Neural cell (in vitro differentiated cells): ENCODE data around the gene MAJIN. TPM values are rescaled to one million over a fixed set of nuclear protein-coding genes. Genes with fewer than 3 reads are reported as not detected.

Source experiments
- H2AFZ ChIP-seq: fragments of 200-600, 300-800 bp; sonication (generic), shearing (Covaris generic); 2 replicates; pipeline ENCODE4 v1.6.0; 2014; ENCODE audit warnings: low read depth, mild to moderate bottlenecking, antibody characterized with exemption, low read length, moderate library complexity
- H3F3A ChIP-seq: fragments of 200-600 bp; shearing (Covaris generic); 2 replicates; pipeline ENCODE4 v1.6.1; 2016; ENCODE audit warnings: mild to moderate bottlenecking, moderate library complexity, mixed read lengths, antibody characterized with exemption, low read length; ENCODE audit not compliant: insufficient read depth, poor library complexity, severe bottlenecking
- H3K27ac ChIP-seq: fragments of 200-600, 300-800 bp; sonication (generic), shearing (Covaris generic); 2 replicates; pipeline ENCODE4 v1.5.1; 2014; ENCODE audit warnings: mild to moderate bottlenecking, low read length, moderate library complexity
- H3K27me3 ChIP-seq: fragments of 300-800, 200-600 bp; sonication (generic), shearing (Covaris generic); 2 replicates; pipeline ENCODE4 v1.6.0; 2014; ENCODE audit warnings: mild to moderate bottlenecking, low read depth, low read length, moderate library complexity; ENCODE audit not compliant: insufficient read depth
- H3K36me3 ChIP-seq: fragments of 300-800, 200-600 bp; sonication (generic), shearing (Covaris generic); 2 replicates; pipeline ENCODE4 v1.5.1; 2014; ENCODE audit warnings: mild to moderate bottlenecking, antibody characterized with exemption, low read length, moderate library complexity; ENCODE audit not compliant: insufficient read depth
- H3K4me2 ChIP-seq: fragments of 300-800, 200-600 bp; sonication (generic), shearing (Covaris generic); 2 replicates; pipeline ENCODE4 v1.6.0; 2014; ENCODE audit warnings: mild to moderate bottlenecking, low read length
- H3K4me3 ChIP-seq: fragments of 300-800, 200-600 bp; sonication (generic), shearing (Covaris generic); 2 replicates; pipeline ENCODE4 v1.5.1; 2014; ENCODE audit warnings: mild to moderate bottlenecking, low read length, moderate library complexity
- H3K79me2 ChIP-seq: fragments of 200-600 bp; shearing (Covaris generic); replicated peaks from 2 replicates; pipeline ENCODE4 v1.6.0; 2014; ENCODE audit warnings: mild to moderate bottlenecking, low read length, moderate library complexity; ENCODE audit not compliant: insufficient read depth
- H3K9ac ChIP-seq: fragments of 300-800, 200-600 bp; sonication (generic), shearing (Covaris generic); 2 replicates; pipeline ENCODE4 v1.6.1; 2016; ENCODE audit warnings: mild to moderate bottlenecking, low read length, mixed read lengths
- H3K9me2 ChIP-seq: fragments of 200-600 bp; shearing (Covaris generic); 2 replicates; pipeline ENCODE4 v1.6.1; 2016; ENCODE audit warnings: mild to moderate bottlenecking, low read length, mixed read lengths; ENCODE audit not compliant: insufficient read depth
- H3K9me3 ChIP-seq: fragments of 200-600, 300-800 bp; sonication (generic), shearing (Covaris generic); 2 replicates; pipeline ENCODE4 v1.6.1; 2016; ENCODE audit warnings: mild to moderate bottlenecking, mixed run types, low read length, moderate library complexity, mixed read lengths
- H4K20me1 ChIP-seq: fragments of 200-600 bp; shearing (Covaris generic); 2 replicates; pipeline ENCODE4 v1.6.1; 2016; ENCODE audit warnings: mild to moderate bottlenecking, mixed run types; ENCODE audit not compliant: insufficient read depth
- EP300 ChIP-seq: fragments of 450-650 bp; conservative IDR thresholded peaks from 2 replicates; pipeline ENCODE4 v1.6.1; 2014; ENCODE audit warnings: antibody characterized with exemption, mild to moderate bottlenecking, moderate library complexity; ENCODE audit not compliant: poor library complexity, severe bottlenecking
- EZH2 ChIP-seq: fragments of 200-600, 300-800 bp; shearing (Covaris generic), sonication (generic); IDR thresholded peaks from 2 replicates; pipeline ENCODE4 v1.6.1; 2014; ENCODE audit warnings: antibody characterized with exemption, low read length, borderline replicate concordance, mild to moderate bottlenecking; ENCODE audit not compliant: insufficient read depth, poor library complexity, severe bottlenecking
- MXI1 ChIP-seq: fragments of 450-650 bp; conservative IDR thresholded peaks from 2 replicates; pipeline ENCODE4 v1.6.1; 2014; ENCODE audit warnings: antibody characterized with exemption, mild to moderate bottlenecking; ENCODE audit not compliant: poor library complexity, severe bottlenecking
- POLR2AphosphoS5 ChIP-seq: IDR thresholded peaks from 2 replicates; pipeline ENCODE4 v1.6.1; 2012
- RAD21 ChIP-seq: fragments of 450-650 bp; conservative IDR thresholded peaks from 2 replicates; pipeline ENCODE4 v1.6.1; 2014; ENCODE audit warnings: antibody characterized with exemption, mild to moderate bottlenecking, moderate library complexity
- SMC3 ChIP-seq: fragments of 450-650 bp; conservative IDR thresholded peaks from 2 replicates; pipeline ENCODE4 v1.6.1; 2014; ENCODE audit warnings: antibody characterized with exemption, mild to moderate bottlenecking, moderate library complexity; ENCODE audit not compliant: poor library complexity
- TAF1 ChIP-seq: IDR thresholded peaks from 2 replicates; pipeline ENCODE4 v1.6.1; 2012; ENCODE audit warnings: low read depth
- polyA plus RNA-seq: library from polyadenylated mRNA; depleted of rRNA; stranded (reverse); fragments of >200 nt; gene quantifications from 2 replicates; pipeline ENCODE4 v1.2.3, GENCODE V29; 2014
- TF ChIP-seq, protein P1 (sequence below): fragments of 450-650 bp; IDR thresholded peaks from 2 replicates; pipeline ENCODE4 v1.5.1; 2014; ENCODE audit warnings: antibody characterized with exemption, mild to moderate bottlenecking, moderate library complexity; ENCODE audit not compliant: poor library complexity, severe bottlenecking
- TF ChIP-seq, protein P2 (sequence below): IDR thresholded peaks from 2 replicates; pipeline ENCODE4 v1.6.1; 2012; ENCODE audit warnings: borderline replicate concordance

The MAJIN gene
- polyA plus RNA-seq, 1 donor from 2014 or later: not detected

DNA sequence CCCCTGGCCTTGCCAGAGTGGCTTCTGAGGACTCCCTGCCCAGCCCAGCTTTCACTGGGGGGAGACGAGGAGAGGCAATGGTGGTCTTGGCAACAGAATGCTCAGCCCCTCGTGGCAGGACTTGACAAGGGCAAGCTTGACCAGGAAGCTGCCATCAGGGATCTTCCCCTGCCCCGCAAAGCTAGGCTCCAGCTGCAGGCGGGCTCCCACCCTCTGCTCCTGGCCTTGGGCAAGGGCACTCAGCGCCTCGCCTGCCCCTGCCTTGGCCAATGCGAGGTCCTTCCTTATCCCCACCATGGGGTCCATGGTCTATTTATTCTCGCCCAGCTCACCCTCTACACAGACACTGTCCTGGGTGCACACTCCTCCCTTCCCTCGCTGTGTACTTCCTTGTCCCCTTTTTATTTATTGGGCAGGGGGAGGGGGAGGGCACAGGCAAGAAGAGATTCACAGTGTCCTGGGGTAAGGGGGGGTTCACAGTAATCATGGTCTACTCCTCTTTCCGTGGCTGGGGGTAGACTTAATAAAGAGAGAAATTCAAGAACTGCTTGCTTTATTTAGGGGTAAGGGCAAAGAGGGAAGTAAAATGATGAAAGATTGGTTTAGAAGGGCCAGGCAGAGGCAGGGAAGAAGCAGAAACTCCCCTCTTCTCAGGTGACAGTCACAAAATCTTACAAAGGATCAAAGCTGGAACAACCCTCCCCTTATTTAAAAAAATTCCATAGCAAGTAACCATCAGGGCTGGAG is 37.8 kb downstream of the MAJIN start:
- Histone ChIP-seq H3K4me2 (no peak overlapping the region), H3F3A (no peaks in the 10 kb centered on the region), H3K36me3 (peaks cover 3% of the 10 kb centered on the region), H3K9me3 (no peaks in the 10 kb centered on the region), H3K4me3 (no peak overlapping the region), H3K9me2 (no peaks in the 10 kb centered on the region), H2AFZ (no peak overlapping the region), H4K20me1 (no peaks in the 10 kb centered on the region), H3K79me2 (no peaks in the 10 kb centered on the region), H3K27ac (no peak overlapping the region), H3K9ac (no peak overlapping the region), H3K27me3 (no peaks in the 10 kb centered on the region)
- TF ChIP-seq EZH2 (no peak), TAF1 (no peak), POLR2AphosphoS5 (no peak), MXI1 (no peak), SMC3 (no peak), RAD21 (no peak), EP300 (no peak)
- TF ChIP-seq, protein P1, sequence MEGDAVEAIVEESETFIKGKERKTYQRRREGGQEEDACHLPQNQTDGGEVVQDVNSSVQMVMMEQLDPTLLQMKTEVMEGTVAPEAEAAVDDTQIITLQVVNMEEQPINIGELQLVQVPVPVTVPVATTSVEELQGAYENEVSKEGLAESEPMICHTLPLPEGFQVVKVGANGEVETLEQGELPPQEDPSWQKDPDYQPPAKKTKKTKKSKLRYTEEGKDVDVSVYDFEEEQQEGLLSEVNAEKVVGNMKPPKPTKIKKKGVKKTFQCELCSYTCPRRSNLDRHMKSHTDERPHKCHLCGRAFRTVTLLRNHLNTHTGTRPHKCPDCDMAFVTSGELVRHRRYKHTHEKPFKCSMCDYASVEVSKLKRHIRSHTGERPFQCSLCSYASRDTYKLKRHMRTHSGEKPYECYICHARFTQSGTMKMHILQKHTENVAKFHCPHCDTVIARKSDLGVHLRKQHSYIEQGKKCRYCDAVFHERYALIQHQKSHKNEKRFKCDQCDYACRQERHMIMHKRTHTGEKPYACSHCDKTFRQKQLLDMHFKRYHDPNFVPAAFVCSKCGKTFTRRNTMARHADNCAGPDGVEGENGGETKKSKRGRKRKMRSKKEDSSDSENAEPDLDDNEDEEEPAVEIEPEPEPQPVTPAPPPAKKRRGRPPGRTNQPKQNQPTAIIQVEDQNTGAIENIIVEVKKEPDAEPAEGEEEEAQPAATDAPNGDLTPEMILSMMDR: no peak
- TF ChIP-seq, protein P2, sequence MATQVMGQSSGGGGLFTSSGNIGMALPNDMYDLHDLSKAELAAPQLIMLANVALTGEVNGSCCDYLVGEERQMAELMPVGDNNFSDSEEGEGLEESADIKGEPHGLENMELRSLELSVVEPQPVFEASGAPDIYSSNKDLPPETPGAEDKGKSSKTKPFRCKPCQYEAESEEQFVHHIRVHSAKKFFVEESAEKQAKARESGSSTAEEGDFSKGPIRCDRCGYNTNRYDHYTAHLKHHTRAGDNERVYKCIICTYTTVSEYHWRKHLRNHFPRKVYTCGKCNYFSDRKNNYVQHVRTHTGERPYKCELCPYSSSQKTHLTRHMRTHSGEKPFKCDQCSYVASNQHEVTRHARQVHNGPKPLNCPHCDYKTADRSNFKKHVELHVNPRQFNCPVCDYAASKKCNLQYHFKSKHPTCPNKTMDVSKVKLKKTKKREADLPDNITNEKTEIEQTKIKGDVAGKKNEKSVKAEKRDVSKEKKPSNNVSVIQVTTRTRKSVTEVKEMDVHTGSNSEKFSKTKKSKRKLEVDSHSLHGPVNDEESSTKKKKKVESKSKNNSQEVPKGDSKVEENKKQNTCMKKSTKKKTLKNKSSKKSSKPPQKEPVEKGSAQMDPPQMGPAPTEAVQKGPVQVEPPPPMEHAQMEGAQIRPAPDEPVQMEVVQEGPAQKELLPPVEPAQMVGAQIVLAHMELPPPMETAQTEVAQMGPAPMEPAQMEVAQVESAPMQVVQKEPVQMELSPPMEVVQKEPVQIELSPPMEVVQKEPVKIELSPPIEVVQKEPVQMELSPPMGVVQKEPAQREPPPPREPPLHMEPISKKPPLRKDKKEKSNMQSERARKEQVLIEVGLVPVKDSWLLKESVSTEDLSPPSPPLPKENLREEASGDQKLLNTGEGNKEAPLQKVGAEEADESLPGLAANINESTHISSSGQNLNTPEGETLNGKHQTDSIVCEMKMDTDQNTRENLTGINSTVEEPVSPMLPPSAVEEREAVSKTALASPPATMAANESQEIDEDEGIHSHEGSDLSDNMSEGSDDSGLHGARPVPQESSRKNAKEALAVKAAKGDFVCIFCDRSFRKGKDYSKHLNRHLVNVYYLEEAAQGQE: no peak

DNA sequence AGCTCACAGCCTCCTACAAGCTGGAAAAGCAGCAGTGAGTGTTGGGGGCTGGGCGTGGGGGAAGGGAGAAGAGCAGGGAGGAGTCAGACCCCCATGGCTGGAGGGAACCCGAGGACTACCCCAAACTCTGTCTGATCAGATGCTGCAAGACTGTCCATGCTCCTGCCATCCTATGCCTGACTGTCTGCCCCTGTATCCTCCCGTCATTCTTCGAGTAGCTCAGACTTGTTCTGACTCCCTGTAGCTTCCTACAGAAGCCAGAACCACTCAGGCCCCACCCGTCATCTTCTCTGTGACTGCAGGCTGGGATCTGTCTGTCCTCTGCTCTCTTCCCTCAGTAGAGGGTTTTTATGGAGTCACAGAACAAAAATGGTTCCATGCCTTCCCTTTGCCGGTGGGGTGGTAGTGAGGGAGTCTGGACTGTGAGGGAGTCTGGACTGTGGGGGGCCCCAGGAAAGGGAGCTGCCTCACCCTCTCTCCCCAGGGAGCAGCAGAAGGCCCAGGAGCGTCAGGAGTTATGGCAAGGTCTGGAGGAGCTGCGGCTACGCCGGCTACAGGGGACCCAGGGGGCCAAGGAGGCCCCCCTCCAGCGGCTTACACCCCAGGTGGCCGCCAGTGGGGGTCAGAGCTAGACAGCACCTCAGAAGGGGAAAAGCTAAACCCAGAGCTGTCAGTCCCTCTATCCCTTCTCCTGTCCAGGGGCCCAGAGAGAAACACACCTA is 38.5 kb downstream of the MAJIN start:
- H3K9ac ChIP-seq: no peak overlapping the region
- no peaks in the 10 kb centered on the region for H3K27me3 ChIP-seq
- H3K4me3 ChIP-seq: no peak overlapping the region
- H3K9me2 ChIP-seq: no peaks in the 10 kb centered on the region
- no peak overlapping the region for H2AFZ ChIP-seq
- H4K20me1 ChIP-seq: no peaks in the 10 kb centered on the region
- H3K4me2 ChIP-seq: no peak overlapping the region
- no peaks in the 10 kb centered on the region for H3K9me3 ChIP-seq
- TF ChIP-seq EZH2: no peak
- no peak for TF ChIP-seq RAD21
- TF ChIP-seq, protein P1: no peak
- TF ChIP-seq, protein P2: no peak
- TF ChIP-seq SMC3: no peak
- no peak for TF ChIP-seq TAF1
- no peak for TF ChIP-seq POLR2AphosphoS5
- TF ChIP-seq MXI1: no peak
- no peak for TF ChIP-seq EP300
- H3K27ac ChIP-seq: no peak overlapping the region
- H3K79me2 ChIP-seq: no peaks in the 10 kb centered on the region
- peaks cover 3% of the 10 kb centered on the region for H3K36me3 ChIP-seq
- no peaks in the 10 kb centered on the region for H3F3A ChIP-seq
